PC-3 (cell line): ENCODE measurements around the gene CBX5. TPM values are rescaled to one million over a fixed set of nuclear protein-coding genes. Genes with fewer than 3 reads are reported as not detected.
"Not testable (repeated sequence)": the region's sequence is repeated elsewhere in the genome, so short reads cannot be mapped to it uniquely, and the experiment has no call there.

Source experiments
- ATAC-seq: fragments of 200-7000 bp; cut with Tn5 transposase; 2 replicates; pipeline ENCODE4 v1.9.1; 2020; ENCODE audit warnings: mild to moderate bottlenecking, moderate library complexity
- Bru-seq: library from RNA; stranded (reverse); fragments of 400-500 nt; gene quantifications from one replicate; lab custom pipeline; 2021; lab: Mats Ljungman, UMichigan
- BruChase-seq, 2 experiments: library from RNA; stranded (reverse); fragments of 400-500 nt; gene quantifications; one replicate each; lab custom pipeline; 2021; lab: Mats Ljungman, UMichigan
- BruUV-seq: library from RNA; stranded (reverse); fragments of 400-500 nt; replicated peaks from 2 replicates; lab custom pipeline; 2021; lab: Mats Ljungman, UMichigan
- CTCF ChIA-PET: fragments of 300-600 bp; sonication (Branson Sonifier 250); formaldehyde crosslinking; loops from one replicate; lab custom pipeline; 2022; ENCODE audit warnings: antibody characterized with exemption; lab: Charles Lee
- POLR2A ChIA-PET: fragments of 300-600 bp; sonication (Branson Sonifier 250); formaldehyde crosslinking; loops from one replicate; lab custom pipeline; 2022; ENCODE audit warnings: antibody characterized with exemption; ENCODE audit not compliant: unreplicated experiment; lab: Charles Lee
- DNase-seq: peaks from one replicate; pipeline ENCODE4 v3.0.0-alpha.2; 2015
- H2AFZ ChIP-seq: fragments of 300-600 bp; sonication (generic); 2 replicates; pipeline ENCODE4 v1.6.0; 2016; ENCODE audit warnings: antibody characterized with exemption, low read length
- H3F3A ChIP-seq: fragments of 300-600 bp; sonication (generic); one replicate; pipeline ENCODE4 v1.6.0; 2017; ENCODE audit warnings: antibody characterized with exemption, low read length, control low read depth, mild to moderate bottlenecking; ENCODE audit not compliant: unreplicated experiment
- H3K27ac ChIP-seq: fragments of 300-600 bp; sonication (generic); 2 replicates; pipeline ENCODE4 v1.5.1; 2016; ENCODE audit warnings: mild to moderate bottlenecking, low read length
- H3K27me3 ChIP-seq: fragments of 300-600 bp; sonication (generic); 2 replicates; pipeline ENCODE4 v1.6.1; 2016; ENCODE audit warnings: low read length, mixed read lengths
- H3K36me3 ChIP-seq: fragments of 300-600 bp; sonication (generic); 2 replicates; pipeline ENCODE4 v1.6.1; 2016; ENCODE audit warnings: low read depth, mixed run types, low read length, mixed read lengths
- H3K4me1 ChIP-seq: fragments of 300-600 bp; sonication (generic); 2 replicates; pipeline ENCODE4 v1.5.1; 2016; ENCODE audit warnings: low read length; ENCODE audit not compliant: insufficient read depth
- H3K4me2 ChIP-seq: fragments of 300-600 bp; sonication (generic); 2 replicates; pipeline ENCODE4 v1.6.0; 2016; ENCODE audit warnings: low read length
- H3K4me3 ChIP-seq: fragments of 300-600 bp; sonication (generic); 2 replicates; pipeline ENCODE4 v1.5.1; 2016; ENCODE audit warnings: mild to moderate bottlenecking, low read length, mixed read lengths
- H3K79me2 ChIP-seq: fragments of 300-600 bp; sonication (generic); 2 replicates; pipeline ENCODE4 v1.6.1; 2017; ENCODE audit warnings: low read length, mixed read lengths
- H3K9ac ChIP-seq: fragments of 300-600 bp; sonication (generic); 2 replicates; pipeline ENCODE4 v1.6.0; 2016; ENCODE audit warnings: mild to moderate bottlenecking, low read length
- H3K9me2 ChIP-seq: fragments of 300-600 bp; sonication (generic); replicated peaks from 2 replicates; pipeline ENCODE4 v1.6.1; 2016; ENCODE audit warnings: mixed run types, low read length, mixed read lengths
- H3K9me3 ChIP-seq: fragments of 300-600 bp; sonication (generic); 2 replicates; pipeline ENCODE4 v1.6.1; 2016; ENCODE audit warnings: low read length, mixed read lengths
- H4K20me1 ChIP-seq: fragments of 300-600 bp; sonication (generic); 2 replicates; pipeline ENCODE4 v1.6.1; 2016; ENCODE audit warnings: low read length, mixed read lengths
- EZH2 ChIP-seq: fragments of 300-600 bp; sonication (generic); IDR thresholded peaks from one replicate; pipeline ENCODE4 v1.6.1; 2017; ENCODE audit warnings: antibody characterized with exemption, mild to moderate bottlenecking, low read length; ENCODE audit not compliant: unreplicated experiment
- EZH2phosphoT487 ChIP-seq: fragments of 300-600 bp; sonication (generic); IDR thresholded peaks from 2 replicates; pipeline ENCODE4 v1.6.1; 2018; ENCODE audit warnings: mild to moderate bottlenecking, antibody characterized with exemption, low read length, borderline replicate concordance
- intact Hi-C: fragments of 100-400 bp; cut with micrococcal nuclease; formaldehyde crosslinking; loops from 2 replicates; pipeline ENCODE4 v1.9.0; 2023
- long read RNA-seq: library from polyadenylated mRNA; unstranded; transcript quantifications from one replicate; pipeline ENCODE4 v2.0.0, GENCODE V29; 2021; ENCODE audit not compliant: unreplicated experiment
- total RNA-seq: library from RNA; depleted of rRNA; stranded (reverse); fragments of >200 nt; gene quantifications from 2 replicates; pipeline ENCODE4 v1.2.3, GENCODE V29; 2014; rRNA removed
- TF ChIP-seq, protein P1 (sequence below): fragments of 300-600 bp; sonication (generic); conservative IDR thresholded peaks from 2 replicates; pipeline ENCODE4 v1.5.1; 2017; ENCODE audit warnings: antibody characterized with exemption, low read depth, mild to moderate bottlenecking, low read length

CBX5 gene
- total RNA-seq, result 14.6 and 14.9 TPM in 2 replicates
- Bru-seq, nascent RNA, result percentile 84 among the genes with signal in this experiment
- BruChase-seq, experiment 1, labeled RNA remaining after a 6-hour chase, result percentile 97 among the genes with signal in this experiment
- BruChase-seq, experiment 2, labeled RNA remaining after a 2-hour chase, result percentile 88 among the genes with signal in this experiment
- long read RNA-seq, full-length matches to known transcripts, result 12 of 34 reads
- long read RNA-seq, partial matches to known transcripts, result 3 of 34 reads
- long read RNA-seq, other reads (novel, unspliced or antisense), result 19 of 34 reads

DNA sequence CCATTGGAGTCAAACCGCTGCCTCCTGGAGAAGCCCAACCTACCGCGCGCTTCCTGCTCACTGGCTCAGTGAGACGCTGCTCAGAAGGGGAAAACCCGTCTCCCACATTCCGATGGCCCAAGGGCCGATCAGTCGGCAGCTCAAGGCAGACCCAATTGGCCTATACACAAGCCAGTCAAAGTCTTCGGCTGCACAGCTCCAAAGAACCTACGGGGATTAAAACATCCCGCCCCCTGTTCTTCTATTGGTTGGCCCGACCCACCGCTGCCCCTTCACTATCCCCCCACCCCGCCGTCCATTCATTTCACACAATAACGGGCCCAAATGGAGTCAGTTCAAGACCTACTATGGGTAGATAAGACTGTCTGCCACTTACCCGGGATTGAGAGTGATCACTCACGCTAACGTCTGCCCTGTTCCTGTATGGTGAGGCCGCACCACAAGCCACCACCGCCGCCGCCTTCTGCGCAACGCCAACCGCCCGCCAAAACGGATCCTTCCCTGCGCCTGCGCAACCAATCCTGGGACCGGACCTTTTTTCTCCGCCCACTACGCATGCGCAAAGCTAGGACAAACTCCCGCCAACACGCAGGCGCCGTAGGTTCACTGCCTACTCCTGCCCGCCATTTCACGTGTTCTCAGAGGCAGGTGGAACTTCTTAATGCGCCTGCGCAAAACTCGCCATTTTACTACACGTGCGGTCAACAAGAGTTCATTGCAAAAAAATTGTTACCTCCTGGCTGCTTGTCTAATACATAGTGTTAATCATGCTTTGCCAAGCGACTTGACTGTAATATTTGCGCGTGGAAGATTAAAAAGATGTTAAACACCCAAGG lies at the start of gene CBX5:
Gene CBX5 (minus strand): TSS at position 491 of the 836 bp plus-strand sequence. CDS start 22,472 bp downstream, outside the sequence.
- TF ChIP-seq EZH2 (no peak), EZH2phosphoT487 (no peak)
- TF ChIP-seq, protein P1, sequence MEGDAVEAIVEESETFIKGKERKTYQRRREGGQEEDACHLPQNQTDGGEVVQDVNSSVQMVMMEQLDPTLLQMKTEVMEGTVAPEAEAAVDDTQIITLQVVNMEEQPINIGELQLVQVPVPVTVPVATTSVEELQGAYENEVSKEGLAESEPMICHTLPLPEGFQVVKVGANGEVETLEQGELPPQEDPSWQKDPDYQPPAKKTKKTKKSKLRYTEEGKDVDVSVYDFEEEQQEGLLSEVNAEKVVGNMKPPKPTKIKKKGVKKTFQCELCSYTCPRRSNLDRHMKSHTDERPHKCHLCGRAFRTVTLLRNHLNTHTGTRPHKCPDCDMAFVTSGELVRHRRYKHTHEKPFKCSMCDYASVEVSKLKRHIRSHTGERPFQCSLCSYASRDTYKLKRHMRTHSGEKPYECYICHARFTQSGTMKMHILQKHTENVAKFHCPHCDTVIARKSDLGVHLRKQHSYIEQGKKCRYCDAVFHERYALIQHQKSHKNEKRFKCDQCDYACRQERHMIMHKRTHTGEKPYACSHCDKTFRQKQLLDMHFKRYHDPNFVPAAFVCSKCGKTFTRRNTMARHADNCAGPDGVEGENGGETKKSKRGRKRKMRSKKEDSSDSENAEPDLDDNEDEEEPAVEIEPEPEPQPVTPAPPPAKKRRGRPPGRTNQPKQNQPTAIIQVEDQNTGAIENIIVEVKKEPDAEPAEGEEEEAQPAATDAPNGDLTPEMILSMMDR, result no peak
- ATAC-seq, result peak; percentile 86
- Histone ChIP-seq H4K20me1 (peaks cover 38% of the 10 kb centered on the region), H3K79me2 (peaks cover 86% of the 10 kb centered on the region), H3F3A (peaks cover 7% of the 10 kb centered on the region), H3K27me3 (no peaks in the 10 kb centered on the region), H3K9me2 (no peaks in the 10 kb centered on the region), H3K9ac (peak within 1 kb of the TSS; percentile 99), H3K4me3 (peak within 1 kb of the TSS; percentile 88), H3K27ac (peak within 1 kb of the TSS; percentile 87), H3K36me3 (peaks cover 55% of the 10 kb centered on the region), H2AFZ (peak within 1 kb of the TSS; percentile 79), H3K9me3 (no peaks in the 10 kb centered on the region), H3K4me2 (peak within 1 kb of the TSS; percentile 91), H3K4me1 (peaks cover 31% of the 10 kb centered on the region)
- BruUV-seq, result no TSS peak
- intact Hi-C loops, result loop anchor here (1.0 kb wide), 2 partner anchors 44 to 79 kb away; no protein-coding TSS in a partner anchor
- CTCF ChIA-PET, result interaction anchor here (0.6 to 1.8 kb wide), 2 partner anchors 28 to 45 kb away, joined by 6 to 7 read pairs; partner anchors contain the start of gene COPZ1
- DNase-seq, result peak; percentile 99
- POLR2A ChIA-PET, result interaction anchor here (0.5 to 1.9 kb wide), 4 partner anchors 22 to 263 kb away, joined by 3 to 40 read pairs (median 4); partner anchors contain the start of gene COPZ1

DNA sequence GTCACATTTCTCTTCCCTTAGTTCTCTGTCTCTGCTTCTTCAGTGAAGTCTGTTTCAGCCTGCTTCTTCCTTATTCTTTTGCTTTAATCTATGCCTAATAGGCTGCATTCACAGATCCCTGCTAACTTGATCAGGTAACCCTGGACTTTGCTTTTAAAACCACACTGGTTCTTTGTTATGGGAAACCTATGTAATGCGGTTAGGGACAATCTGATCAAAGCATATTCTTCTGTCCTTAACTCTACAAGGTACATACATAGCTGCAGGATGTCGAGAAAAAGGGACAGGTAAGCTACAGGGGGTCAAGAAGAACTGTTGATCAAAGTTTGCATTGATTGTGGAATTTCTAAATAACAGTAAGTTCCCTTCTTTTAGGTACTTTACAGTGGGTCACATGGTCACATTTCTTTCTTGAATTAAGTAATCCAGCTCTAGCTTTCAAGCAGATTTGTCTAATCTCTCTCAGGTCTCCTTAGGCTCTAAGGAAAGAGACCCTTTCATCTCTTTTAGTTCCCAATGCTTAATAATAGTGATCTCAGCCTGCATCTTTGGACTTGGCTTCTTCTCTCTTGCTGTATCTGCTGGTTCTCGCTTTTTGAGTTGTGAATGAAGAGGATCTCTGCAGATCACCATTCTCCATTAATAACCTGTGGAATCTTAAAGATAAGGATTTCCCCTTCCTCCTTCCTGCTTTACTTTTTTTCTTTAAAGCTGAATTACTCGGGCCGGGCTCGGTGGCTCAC lies 48.8 kb upstream of the CBX5 start:
- no peak overlapping the region for H2AFZ ChIP-seq
- DNase-seq, result no peak
- intact Hi-C loops, result no loop called here
- no peaks in the 10 kb centered on the region for H3K9me3 ChIP-seq
- H3K4me2 ChIP-seq, result no peak overlapping the region
- no TSS peak for BruUV-seq
- H3K36me3 ChIP-seq, result peaks cover 6% of the 10 kb centered on the region; the same call in 1 of the 2 replicates
- no peak for ATAC-seq
- TF ChIP-seq, protein P1, result no peak
- TF ChIP-seq EZH2 (no peak), EZH2phosphoT487 (no peak)
- peaks cover 27% of the 10 kb centered on the region for H3K4me1 ChIP-seq
- H3K27ac ChIP-seq, result no peak overlapping the region
- H3F3A ChIP-seq, result no peaks in the 10 kb centered on the region
- H3K27me3 ChIP-seq, result no peaks in the 10 kb centered on the region
- ChIA-PET POLR2A (interaction anchor here (0.5 kb wide), 1 partner anchor 320 kb away, joined by 8 read pairs; the partner anchor contains the start of gene HOXC8), CTCF (no interaction called here)
- no peaks in the 10 kb centered on the region for H4K20me1 ChIP-seq
- peaks cover 82% of the 10 kb centered on the region for H3K79me2 ChIP-seq
- H3K4me3 ChIP-seq, result no peak overlapping the region
- H3K9me2 ChIP-seq, result no peaks in the 10 kb centered on the region
- H3K9ac ChIP-seq, result no peak overlapping the region

DNA sequence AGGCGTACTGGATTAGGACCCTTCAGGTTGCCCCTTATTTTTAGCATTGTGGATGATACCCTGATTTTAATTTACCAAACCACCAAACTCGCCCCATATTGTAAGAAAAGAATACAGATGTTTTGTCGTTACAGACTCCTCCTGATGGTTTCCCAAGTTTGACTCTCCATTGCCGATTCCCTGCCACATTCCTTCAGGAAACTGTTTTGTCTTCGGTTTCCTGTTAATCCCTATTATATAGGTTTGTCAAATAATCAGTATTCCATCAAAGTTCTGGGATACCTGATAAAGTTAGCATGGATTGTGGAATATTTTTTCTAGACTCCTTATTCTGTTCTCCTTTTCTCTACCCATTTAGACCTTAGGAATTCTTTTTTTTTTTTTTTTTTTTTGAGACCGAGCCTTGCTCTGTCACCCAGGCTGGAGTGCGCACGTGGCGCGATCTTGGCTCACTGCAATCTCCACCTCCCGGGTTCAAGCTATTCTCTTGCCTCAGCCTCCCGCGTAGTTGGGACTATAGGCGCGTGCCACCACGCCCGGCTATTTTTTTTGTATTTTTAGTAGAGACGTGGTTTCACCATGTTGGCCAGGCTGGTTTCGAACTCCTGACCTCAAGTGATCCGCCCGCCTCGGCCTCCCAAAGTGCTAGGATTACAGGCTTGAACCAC lies 45.7 kb upstream of the CBX5 start:
- not testable (repeated sequence) for H3K36me3 ChIP-seq, ATAC-seq, H3K27me3 ChIP-seq, H3K9me3 ChIP-seq, DNase-seq, H3K9me2 ChIP-seq, H4K20me1 ChIP-seq, H3F3A ChIP-seq
- Histone ChIP-seq H2AFZ (peak overlapping the region; percentile 68), H3K4me3 (peak overlapping the region; percentile 78), H3K79me2 (peaks cover 52% of the 10 kb centered on the region), H3K27ac (peak overlapping the region; percentile 74), H3K4me1 (peaks cover 22% of the 10 kb centered on the region), H3K4me2 (peak overlapping the region; percentile 86), H3K9ac (peak overlapping the region; percentile 98)
- CTCF ChIA-PET, result interaction anchor here (0.5 to 1.7 kb wide), 27 partner anchors 15 to 1896 kb away, joined by 3 to 16 read pairs (median 4); partner anchors contain the start of genes CBX5, HNRNPA1 and NFE2
- POLR2A ChIA-PET, result interaction anchor here (0.5 to 1.4 kb wide), 9 partner anchors 11 to 938 kb away, joined by 3 to 40 read pairs (median 5); partner anchors contain the start of genes CBX5, HNRNPA1 and TARBP2
- TSS peak; percentile 89 for BruUV-seq
- intact Hi-C loops, result loop anchor here (2.0 kb wide), 1 partner anchor 31 kb away; no protein-coding TSS in a partner anchor
